CD4-positive, alpha-beta T cell treated with Interleukin-17A for 4 hours (primary cell): ENCODE results near the gene AWAT2.

ENCODE experiments used
- DNase-seq: peaks from one replicate; pipeline ENCODE4 v3.0.0-alpha.2; 2020; ENCODE audit warnings: mixed read lengths

AWAT2 gene, protein sequence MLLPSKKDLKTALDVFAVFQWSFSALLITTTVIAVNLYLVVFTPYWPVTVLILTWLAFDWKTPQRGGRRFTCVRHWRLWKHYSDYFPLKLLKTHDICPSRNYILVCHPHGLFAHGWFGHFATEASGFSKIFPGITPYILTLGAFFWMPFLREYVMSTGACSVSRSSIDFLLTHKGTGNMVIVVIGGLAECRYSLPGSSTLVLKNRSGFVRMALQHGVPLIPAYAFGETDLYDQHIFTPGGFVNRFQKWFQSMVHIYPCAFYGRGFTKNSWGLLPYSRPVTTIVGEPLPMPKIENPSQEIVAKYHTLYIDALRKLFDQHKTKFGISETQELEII

DNA sequence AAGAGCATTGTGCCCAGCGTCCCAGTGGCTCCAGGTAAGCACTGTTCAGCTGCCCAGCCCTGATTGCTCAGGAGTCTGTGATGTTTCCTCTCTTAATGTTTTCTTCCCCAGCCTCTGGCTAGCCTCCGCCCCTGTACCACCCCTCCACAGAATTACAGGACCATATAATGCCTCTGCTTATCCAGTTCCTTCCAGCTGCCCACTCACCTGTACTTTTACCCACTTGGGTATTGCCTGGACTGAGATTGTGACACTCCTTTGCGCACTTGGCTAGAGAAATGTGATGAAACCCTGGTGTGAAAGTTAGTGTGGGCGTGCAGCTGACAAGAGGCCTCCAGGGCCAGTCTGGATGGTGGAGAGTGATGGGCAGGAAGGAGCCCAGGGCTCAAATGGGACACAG lies at the start of gene AWAT2:
Gene AWAT2 (minus strand): TSS at position 14 of the 400 bp plus-strand sequence. CDS start 6 bp downstream, at position 8.
- no peak for DNase-seq

DNA sequence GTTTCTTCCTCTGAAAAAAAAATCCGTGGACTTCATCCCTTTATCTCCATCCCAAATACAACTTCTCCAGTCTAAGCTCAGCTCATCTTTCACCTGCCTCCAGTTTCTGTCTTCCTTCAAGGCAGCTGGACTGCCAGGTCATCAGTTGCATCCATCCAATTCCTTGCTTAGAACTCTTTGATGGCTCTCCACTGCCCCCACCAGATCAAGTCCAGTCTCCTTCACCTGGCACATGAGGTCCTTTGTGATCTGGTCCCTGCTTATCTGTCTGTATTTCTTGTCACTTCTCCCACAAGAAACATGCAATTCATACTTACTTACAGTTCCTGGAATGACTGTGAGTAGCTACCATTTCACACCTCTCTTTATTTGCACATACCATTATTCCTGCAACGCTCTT lies 46.3 kb upstream of the AWAT2 start:
- DNase-seq, result no peak

DNA sequence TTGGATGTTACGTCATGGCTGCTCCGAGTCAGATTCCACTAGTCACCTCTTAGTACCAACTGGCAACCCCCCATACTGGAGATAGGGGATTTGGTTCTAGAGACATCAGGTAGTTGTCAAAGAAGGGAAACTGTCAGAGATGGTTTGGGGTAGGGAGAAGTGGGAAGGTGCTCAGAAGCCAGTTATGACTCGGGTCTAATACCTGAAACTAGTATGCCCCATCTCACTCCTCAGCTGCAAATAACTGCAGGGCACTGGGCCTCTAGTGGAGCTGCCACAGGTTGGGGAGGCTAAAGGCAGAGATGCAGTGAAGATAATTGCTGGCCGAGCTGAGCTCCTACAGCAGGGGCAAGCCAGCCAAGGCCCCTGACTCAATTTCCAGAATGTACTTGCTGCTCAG lies 42.5 kb upstream of the AWAT2 start:
- no peak for DNase-seq

DNA sequence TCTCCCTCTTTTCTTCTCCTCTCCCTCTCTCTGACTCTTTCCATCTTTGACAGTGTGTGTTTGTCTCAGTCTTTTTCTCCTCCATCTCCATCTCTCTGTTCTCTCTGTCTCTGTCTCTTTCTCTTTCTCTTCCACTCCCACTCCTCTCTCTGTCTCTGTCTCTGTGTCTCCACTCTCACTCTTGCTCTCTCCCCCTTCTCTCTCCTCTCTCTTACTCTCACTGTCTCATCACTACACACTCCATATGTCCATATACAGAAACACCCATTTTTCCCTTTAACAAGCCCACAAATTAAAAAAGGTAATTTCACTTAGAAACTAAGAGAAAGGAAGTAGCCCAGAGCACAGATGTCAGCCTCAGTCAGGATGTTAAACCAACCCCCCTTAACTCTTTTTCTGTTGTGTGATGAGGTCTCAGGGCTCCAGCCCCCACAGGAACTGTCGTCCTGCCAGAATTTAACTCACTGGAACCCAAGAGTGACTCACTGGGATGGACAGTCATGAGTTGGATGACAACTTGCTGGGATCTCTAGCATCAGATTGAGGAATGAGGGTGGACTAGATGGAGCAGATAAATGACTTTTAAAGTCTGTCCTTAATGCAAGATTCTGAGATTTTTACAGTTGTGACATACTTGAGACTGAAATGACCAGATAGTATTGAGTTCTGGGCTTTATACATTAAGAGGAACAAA lies 40.0 kb upstream of the AWAT2 start:
- no peak for DNase-seq

DNA sequence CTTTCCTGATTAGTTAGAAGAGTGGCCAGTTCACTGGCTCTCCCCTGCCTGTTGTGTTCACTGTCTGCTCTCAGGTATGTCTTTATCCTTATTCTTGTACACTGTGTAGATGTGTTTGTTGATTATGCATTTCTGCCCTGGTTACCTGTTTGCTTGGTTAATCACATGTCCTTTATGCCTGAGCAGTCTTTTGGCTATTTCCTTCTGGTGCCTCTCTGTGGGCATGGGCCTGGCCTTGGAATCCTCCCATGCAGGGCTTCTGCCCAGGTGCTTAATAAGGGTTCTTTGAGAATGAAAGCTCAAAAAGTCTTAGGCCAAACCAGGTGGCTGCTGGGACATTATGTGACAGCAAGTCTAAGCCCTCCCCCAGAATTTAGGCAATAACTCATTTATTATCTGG lies 39.0 kb upstream of the AWAT2 start:
- DNase-seq, result no peak

DNA sequence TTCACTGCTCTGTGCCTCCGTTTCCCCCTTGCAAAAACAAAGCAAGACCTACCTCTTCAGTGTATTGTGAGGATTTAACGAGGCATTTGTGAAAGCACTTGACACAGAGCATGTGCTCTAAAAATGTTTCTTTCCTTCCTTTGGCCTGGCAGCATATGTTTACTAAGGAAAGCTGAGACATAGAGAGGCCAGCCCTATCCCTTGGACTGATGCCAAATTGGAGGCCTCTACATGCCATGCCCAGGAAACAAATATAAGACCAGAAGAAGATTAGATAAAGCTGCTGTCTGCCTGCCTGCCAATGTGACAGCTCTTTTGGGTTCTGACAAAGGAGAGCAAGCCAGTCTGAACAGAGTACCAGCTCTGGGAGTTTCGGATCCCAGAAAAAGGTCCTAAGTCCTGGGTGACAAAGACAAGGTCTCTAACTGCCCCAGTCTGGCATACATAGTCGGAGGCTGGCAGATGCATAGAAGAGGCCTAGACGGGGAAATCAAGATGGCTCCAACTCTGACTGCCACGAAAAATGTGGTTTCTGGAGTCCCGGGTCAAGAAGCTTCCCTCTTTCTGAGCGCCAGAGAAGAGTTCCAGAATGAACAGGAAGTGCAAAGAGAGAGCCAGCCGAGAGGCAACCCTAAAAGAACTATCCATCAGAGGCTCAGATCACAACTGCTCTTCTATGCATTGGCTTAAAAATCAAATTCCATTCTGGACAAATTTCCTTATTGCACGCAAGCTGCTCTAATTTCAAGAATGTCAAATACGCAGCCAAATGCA lies 38.3 kb upstream of the AWAT2 start:
- no peak for DNase-seq

DNA sequence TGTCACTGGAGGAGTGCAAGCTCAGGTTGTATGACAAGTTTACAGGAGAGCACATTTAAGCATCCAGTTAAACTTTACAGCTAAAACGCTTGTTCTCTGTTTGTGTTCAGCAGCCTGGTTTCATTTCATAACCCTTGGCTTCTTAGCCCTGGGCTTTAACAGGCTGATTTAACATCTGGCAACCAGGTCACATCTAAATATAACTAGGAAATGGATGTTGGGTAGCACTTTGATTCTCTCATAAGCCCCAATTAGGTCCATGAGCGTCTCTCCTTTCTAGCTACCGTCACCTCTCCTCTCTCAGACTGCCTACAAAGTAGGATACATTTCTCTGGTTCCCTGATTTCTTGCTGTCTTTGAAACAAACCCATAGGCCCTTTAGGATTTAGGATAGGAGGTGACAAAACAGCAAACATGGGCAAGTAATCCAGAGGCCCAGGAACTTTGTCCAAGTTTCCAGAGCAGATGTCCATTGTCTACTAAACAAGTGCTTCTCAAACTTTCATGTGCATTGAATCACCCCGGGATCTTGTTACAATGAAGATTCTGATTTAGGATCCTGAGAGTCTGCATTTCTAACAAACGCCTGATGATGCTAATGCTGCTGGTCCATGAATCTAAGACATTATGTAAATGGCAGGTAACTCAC lies 35.0 kb upstream of the AWAT2 start:
- no peak for DNase-seq

DNA sequence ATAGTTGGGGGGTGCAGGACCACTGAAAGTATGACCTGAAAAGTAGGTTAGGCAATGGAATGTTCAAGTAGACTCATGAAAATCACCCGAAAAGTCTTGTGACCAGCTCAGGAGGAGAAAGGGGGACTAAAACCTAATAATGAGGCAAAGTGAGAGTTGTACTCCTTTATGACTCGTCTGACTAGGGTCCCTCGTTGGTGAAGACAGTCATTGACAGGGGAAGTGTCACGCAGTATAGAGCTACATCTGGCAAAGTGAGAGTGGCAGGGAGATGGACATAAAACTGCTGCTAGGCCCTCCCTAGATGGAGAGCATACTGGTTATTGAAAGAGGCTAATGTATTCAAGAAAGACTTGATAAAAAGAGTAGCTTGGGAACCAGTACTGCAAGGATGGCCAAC lies 33.0 kb upstream of the AWAT2 start:
- no peak for DNase-seq

DNA sequence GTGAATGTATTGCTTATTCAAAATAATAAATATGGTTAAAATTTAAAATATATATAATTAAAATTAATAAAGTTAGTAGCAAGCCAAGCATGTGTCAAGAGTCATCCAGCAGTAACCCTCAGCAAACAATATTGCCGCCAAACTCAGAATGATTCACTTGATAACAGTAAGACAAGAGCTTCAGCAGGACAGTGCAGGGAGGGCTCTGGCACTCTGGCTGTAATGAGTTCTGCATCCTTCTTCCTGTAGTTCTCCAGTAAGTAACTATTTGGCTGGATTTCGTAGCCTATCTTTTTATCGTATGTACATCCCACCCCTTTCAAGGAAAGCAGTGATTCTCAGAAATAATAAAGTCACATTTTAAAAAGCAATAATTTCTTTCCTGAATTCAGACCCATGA lies 30.1 kb upstream of the AWAT2 start:
- no peak for DNase-seq

DNA sequence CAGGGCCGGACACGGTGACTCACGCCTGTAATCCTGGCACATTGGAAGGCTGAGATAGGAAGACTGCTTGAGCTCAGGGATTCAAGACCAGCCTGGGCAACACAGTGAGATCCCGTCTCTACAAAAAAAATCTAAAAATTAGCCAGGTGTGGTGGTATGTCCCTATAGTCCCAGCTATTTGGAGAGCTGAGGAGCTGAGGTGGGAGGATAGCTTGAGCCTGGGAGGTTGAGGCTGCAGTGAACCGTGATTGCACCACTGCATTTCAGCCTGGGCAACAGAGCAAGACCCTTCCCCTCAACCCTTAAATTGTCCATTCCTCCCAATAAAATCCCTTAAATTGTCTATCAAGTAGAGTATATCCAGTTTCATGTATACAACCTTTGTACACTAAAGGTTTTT lies 29.6 kb upstream of the AWAT2 start:
- DNase-seq, result no peak

DNA sequence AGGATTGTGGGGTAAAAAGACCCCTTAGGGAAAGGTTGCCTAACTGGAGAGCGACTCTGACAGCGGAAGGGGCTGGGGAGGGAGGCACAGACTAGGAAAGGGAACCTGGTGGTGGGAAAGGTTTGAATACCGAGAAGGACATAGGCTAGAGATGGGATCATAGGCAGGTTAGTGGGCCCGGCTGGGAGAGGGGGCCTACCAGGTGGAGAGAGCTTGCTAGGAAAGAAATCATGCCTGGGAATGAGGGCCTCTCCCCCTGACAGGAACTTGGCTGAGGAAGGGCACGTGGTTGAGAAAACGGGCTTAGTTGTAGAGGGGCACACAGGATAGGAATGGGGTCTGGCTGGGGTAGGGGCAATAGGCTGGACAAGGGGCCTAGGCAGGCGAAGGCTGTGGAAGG lies 16.9 kb upstream of the AWAT2 start:
- no peak for DNase-seq

DNA sequence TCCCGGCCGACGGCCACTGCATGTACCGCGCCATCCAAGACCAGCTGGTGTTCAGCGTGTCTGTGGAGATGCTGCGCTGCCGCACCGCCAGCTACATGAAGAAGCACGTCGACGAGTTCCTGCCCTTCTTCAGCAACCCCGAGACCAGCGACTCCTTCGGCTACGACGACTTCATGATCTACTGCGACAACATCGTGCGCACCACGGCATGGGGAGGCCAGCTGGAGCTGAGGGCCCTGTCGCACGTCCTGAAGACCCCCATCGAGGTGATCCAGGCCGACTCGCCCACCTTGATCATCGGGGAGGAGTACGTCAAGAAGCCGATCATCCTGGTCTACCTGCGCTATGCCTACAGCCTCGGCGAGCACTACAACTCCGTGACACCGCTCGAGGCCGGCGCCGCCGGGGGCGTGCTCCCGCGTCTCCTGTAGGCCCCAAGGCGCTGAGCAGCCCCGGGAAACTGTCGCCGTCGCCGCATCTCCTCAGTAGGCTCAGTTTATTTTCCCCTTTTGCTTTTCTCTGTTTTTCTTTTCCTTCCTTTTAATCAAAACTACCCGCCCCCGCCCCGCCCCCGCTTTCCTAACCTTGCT lies 13.3 kb upstream of the AWAT2 start:
- DNase-seq, result no peak

DNA sequence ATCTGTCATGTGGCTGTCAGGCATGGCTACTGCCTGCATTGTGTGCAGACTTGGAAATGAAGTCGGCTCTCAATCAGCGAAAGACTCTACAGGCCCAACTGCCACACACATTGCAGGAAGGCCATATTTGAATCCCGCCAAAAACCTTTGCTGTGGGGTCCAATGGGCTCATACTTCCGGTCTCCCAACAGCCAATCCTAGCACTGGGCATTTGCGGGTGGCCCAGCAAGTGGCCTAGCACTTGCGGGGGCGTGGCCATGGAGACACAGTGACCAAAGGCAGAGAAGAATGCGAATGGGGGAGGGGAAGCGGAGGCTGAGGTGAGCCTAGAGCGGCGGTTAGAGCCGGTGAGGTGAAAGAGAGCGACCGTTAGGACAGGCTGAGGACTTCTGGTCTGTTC lies 12.3 kb upstream of the AWAT2 start, which contains the start of gene OTUD6A:
Gene OTUD6A (plus strand): TSS at position 382 of the 400 bp plus-strand sequence. CDS start 68 bp downstream, outside the sequence.
- DNase-seq, result no peak

DNA sequence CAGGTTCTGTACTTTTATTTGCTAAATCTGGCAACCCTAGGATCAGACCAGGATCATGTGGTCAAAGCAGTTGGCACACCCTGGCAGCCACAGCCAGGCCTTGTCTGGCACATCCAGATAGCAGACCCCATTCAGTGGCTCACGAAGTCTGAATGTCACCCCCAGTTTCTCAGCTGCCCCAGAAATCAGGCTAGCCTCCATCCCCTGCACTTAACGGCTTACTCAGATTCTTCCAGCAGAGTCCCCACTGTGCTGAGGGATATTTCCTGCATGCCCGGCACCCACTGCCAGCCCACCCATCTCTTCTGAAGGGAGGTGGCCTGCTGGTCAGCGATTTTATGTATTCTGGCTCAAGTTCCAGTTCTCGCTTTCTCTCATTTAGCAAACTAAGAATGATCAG lies 4.7 kb upstream of the AWAT2 start:
- DNase-seq, result no peak

DNA sequence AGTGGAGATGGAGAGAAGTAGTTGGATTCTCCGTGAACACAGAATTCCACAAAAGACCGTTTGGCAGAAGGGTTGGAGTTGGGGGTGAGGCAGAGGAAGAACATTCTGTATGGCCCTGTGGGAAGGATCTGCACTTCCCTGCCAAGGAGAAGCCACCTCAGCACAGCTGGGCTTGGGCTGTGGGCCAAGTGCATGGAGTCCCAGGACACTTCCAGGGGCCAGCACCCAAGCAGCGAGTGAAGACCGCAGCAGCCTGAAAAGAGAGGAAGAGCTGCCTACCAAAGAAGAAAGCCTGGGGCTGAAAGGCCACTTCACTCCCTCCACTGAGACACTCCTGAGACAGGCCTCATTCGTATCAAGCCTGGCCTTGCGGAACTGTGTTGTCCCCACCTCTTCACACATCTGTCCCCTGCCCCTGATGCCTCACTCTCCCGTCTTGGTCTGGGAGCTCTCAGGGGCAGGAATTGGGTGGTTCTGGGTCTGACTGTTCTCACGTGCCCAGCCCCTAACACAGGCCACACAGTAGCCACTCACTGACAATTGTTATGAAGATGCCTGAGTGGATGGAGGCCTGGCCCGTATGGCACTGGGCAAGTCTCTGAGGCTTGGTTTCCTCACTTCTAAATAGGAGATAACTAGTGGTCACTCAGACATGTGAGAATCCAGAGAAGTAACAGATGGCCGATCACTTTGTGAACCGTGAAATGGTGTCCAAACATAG lies 3.3 kb upstream of the AWAT2 start:
- DNase-seq, result no peak

DNA sequence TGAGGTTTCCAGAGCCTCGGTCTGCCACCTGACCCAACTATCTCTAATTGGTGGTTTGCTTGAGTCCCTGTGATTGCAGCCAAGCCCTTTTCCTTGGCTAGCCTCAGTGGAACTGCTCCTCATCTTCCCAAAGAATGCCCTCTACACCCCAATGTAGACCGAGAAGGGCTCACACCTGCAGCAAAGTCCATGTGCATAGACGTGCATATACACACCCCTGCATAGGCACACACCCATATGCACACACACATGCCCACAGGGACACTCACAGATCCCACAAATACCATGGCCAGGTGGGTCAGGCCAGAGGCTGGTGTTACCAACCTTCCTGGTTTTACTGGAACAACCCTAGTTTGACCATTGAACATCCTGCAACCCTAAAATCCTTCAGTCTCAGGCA lies 332 bp downstream of the AWAT2 start:
- DNase-seq, result no peak

DNA sequence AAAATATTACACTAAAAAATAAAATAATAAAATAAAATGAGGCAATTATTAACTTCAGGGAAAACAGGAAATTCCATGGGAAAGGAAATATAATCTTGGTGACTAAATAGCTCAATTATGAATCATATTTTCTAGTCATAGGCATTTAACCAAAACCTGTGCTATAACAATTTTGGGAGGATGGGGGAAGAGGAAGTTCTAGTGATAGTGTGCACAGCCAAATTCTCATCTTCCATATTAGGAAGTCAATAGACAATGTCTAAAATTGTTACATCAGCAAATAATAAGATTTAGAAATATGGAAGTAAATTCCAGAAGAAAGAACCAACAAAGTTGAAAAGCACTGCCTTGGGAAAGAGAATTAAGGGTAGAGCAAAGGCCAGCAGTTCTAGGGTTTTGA lies 2.8 kb downstream of the AWAT2 start:
- no peak for DNase-seq

DNA sequence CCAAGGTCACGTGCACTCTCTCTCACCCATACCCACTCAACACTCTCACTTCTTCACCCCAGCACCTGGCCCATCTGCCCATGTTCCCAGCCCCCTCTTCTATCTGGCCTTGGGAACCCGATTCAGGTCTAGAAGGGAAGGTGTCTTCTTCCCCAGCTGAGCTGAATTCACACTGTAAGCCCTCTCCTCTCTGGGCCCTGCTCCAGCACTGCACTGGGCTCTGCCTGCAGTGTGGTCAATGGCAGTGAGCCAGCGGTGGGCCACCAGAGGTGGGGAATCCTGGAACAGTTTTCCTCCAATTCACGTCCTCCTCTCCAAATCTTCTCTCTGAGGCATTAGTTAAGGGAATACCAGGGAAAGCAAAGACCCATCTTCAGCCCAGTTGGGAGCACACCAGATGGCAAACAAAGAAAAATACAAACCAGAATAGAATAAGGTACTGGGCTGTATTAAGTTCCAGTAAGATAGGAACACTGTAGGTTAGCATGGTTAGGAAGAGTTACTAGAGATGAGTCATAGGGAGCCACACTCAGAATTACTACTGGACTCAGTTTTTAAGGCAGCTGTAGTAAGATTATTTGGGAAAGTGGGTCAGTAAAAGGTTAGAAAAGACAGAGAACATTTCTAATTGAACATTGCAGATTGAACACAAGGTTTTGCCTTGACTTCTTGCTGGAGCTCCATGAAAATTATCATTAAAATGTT lies 5.0 kb downstream of the AWAT2 start:
- no peak for DNase-seq

DNA sequence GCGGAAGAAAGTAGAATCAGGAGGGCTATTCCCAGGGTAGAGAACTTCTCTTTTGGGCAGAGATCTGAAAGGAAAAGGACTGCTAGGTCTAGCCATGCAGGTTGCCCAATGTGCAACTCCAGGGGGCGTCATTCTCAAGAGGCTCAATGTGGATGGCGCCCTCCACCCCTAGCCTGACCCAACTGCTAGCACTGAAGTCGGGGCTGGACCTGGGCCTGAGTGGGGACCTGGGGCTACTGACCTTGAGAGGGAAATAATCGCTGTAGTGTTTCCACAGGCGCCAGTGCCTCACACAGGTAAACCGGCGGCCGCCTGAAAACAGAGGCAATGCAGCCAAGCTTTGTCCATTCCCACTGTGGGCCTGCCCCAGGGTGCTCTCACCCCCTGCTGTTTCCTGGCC lies 6.1 kb downstream of the AWAT2 start:
- no peak for DNase-seq

DNA sequence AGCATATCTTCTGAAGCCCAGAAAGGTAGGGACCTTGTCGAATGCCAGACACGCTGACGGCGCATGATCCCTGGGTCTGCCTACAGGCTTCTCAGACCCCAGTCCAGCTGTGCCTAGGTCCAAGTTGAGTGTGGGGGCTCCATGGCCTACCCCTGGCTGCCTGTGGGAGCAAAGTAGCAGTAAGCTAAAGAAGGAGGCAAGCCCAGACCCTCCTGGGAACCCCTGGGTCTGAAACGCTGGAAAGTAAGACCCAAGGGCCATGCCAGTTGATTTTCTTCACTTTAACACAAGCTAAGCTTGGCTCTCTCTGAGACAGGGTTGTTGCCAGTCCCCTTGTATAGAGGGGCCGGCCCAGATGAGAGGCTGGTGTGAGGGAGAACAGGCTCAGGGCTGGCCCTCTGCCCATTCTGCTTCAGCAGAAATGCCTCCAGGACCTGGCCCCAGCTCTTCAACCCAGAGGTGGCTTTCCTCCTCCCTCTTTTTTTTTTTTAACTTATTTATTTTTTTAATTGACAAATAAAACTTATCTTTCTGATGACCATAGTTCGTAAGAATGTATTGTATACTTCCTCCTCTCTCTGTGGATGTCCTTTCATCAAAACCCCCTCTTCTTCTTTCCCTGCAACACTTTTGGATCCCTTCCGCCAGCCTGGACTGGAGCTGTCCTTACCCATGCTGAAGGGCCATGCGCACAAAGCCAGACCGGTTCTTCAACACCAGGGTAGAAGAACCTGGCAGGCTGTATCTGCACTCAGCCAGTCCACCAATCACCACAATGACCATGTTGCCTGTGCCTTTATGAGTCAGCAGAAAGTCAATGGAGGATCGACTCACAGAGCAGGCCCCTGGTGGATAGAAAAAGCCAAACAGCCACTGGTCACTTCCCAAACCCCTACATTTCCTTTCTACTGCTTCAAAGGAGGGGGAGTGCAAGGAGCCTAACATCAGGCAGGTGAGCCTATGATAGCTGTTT lies 7.1 kb downstream of the AWAT2 start:
- no peak for DNase-seq
